CD14-positive monocyte (primary cell): Measurements from ENCODE around the gene FAM117B. TPM values are rescaled to one million over a fixed set of nuclear protein-coding genes. Genes with fewer than 3 reads are reported as not detected.

Experiments
- DNase-seq, 3 donors: peaks; one replicate each; pipeline ENCODE4 v3.0.0-alpha.2; 2011 to 2022
- H2AFZ ChIP-seq: 2 replicates; pipeline ENCODE4 v1.6.0; 2012; ENCODE audit warnings: mild to moderate bottlenecking, low read depth, low read length, inconsistent platforms; ENCODE audit not compliant: insufficient read depth, poor library complexity, severe bottlenecking
- H3K27ac ChIP-seq, 2 donors: 1 replicate in 1 of 2; 2 replicates in 1 of 2; pipeline ENCODE4 v1.5.1; 2012 to 2013; ENCODE audit warnings: low read length in 2 of 2, control low read depth in 1 of 2, inconsistent platforms in 1 of 2, low read depth in 1 of 2, mild to moderate bottlenecking in 1 of 2
- H3K27me3 ChIP-seq, 2 donors: one replicate each; pipeline versions ENCODE4 v1.6.0 to v1.6.1; 2011 to 2013; ENCODE audit warnings: low read length in 2 of 2; ENCODE audit not compliant: control insufficient read depth in 2 of 2, insufficient read depth in 2 of 2
- H3K36me3 ChIP-seq, 2 donors: replicated peaks in 1 of 2; 1 replicate in 1 of 2; 2 replicates in 1 of 2; pipeline versions ENCODE4 v1.5.1 to v1.6.1; 2012 to 2013; ENCODE audit warnings: low read length in 2 of 2, control low read depth in 1 of 2, inconsistent platforms in 1 of 2, mild to moderate bottlenecking in 1 of 2; ENCODE audit not compliant: insufficient read depth in 2 of 2, control insufficient read depth in 1 of 2
- H3K4me1 ChIP-seq, 2 donors: 1 replicate in 1 of 2; 2 replicates in 1 of 2; pipeline versions ENCODE4 v1.5.1 to v1.6.1; 2012 to 2013; ENCODE audit warnings: low read length in 2 of 2, control low read depth in 1 of 2, inconsistent platforms in 1 of 2, mild to moderate bottlenecking in 1 of 2, moderate library complexity in 1 of 2; ENCODE audit not compliant: insufficient read depth in 2 of 2, control insufficient read depth in 1 of 2
- H3K4me2 ChIP-seq: replicated peaks from 2 replicates; pipeline ENCODE3; 2012; ENCODE audit warnings: low read length, moderate library complexity, mild to moderate bottlenecking; ENCODE audit not compliant: poor library complexity, severe bottlenecking; ENCODE audit errors: extremely low read depth
- H3K4me3 ChIP-seq, 3 experiments: fragments of 200-600 bp in 1 of 3; sonication (generic) in 1 of 3; replicated peaks in 1 of 3; 1 replicate in 2 of 3; 2 replicates in 1 of 3; pipeline ENCODE4 v1.5.1; 2011 to 2013; ENCODE audit warnings: low read length in 3 of 3, mild to moderate bottlenecking in 3 of 3, control low read depth in 2 of 3, low read depth in 2 of 3, inconsistent platforms in 1 of 3, moderate library complexity in 1 of 3
- H3K79me2 ChIP-seq: 2 replicates; pipeline ENCODE4 v1.6.0; 2012; ENCODE audit warnings: mild to moderate bottlenecking, control low read depth, inconsistent platforms, low read length, moderate library complexity; ENCODE audit not compliant: insufficient read depth
- H3K9ac ChIP-seq: 2 replicates; pipeline ENCODE4 v1.6.0; 2017; ENCODE audit warnings: low read length, mild to moderate bottlenecking; ENCODE audit not compliant: insufficient read depth, poor library complexity, severe bottlenecking
- H3K9me3 ChIP-seq, 2 donors: replicated peaks in 1 of 2; 1 replicate in 1 of 2; 2 replicates in 1 of 2; pipeline versions ENCODE4 v1.5.1 to v1.6.1; 2012 to 2013; ENCODE audit warnings: low read length in 2 of 2, control low read depth in 1 of 2; ENCODE audit not compliant: control insufficient read depth in 1 of 2, insufficient read depth in 1 of 2
- H4K20me1 ChIP-seq: 2 replicates; pipeline ENCODE4 v1.6.0; 2012; ENCODE audit warnings: mild to moderate bottlenecking, low read length, control low read depth, moderate library complexity; ENCODE audit not compliant: insufficient read depth
- H3K27ac Mint-ChIP-seq, 7 donors: one replicate each; pipeline ENCODE4 v1.8.0; 2020; ENCODE audit warnings: mild to moderate bottlenecking in 7 of 7, mixed read lengths in 7 of 7, moderate library complexity in 6 of 7, inconsistent platforms in 2 of 7
- H3K27me3 Mint-ChIP-seq, 3 donors: one replicate each; pipeline ENCODE4 v1.8.0; 2021 to 2022; ENCODE audit warnings: low read depth in 3 of 3, mild to moderate bottlenecking in 3 of 3, mixed read lengths in 3 of 3, moderate library complexity in 3 of 3, inconsistent platforms in 1 of 3
- H3K36me3 Mint-ChIP-seq, 2 donors: one replicate each; pipeline ENCODE4 v1.8.0; 2020; ENCODE audit warnings: mixed read lengths in 2 of 2, inconsistent platforms in 1 of 2, mild to moderate bottlenecking in 1 of 2
- H3K4me1 Mint-ChIP-seq: one replicate; pipeline ENCODE4 v1.8.0; 2020; ENCODE audit warnings: mild to moderate bottlenecking, mixed read lengths
- H3K4me3 Mint-ChIP-seq, 2 donors: one replicate each; pipeline ENCODE4 v1.8.0; 2020; ENCODE audit warnings: mild to moderate bottlenecking in 2 of 2, mixed read lengths in 2 of 2, moderate library complexity in 1 of 2
- H3K9me3 Mint-ChIP-seq, 7 donors: one replicate each; pipeline ENCODE4 v1.8.0; 2020 to 2022; ENCODE audit warnings: mixed read lengths in 7 of 7, mild to moderate bottlenecking in 6 of 7, moderate library complexity in 6 of 7, inconsistent platforms in 2 of 7
- CTCF ChIP-seq: fragments of 200-600 bp; IDR thresholded peaks from one replicate; pipeline ENCODE4 v1.8.0; 2022; ENCODE audit warnings: antibody characterized with exemption, mild to moderate bottlenecking
- WGBS: methylation state at CpG from one replicate; pipeline ENCODE4 v1.1.5; 2013; ENCODE audit warnings: missing lambda C conversion rate; ENCODE audit not compliant: insufficient coverage; 5-methylcytosine and 5-hydroxymethylcytosine counted together
- intact Hi-C, 2 donors: fragments of 100-400 bp; cut with micrococcal nuclease; formaldehyde crosslinking; loops; one replicate each; pipeline versions ENCODE4 v1.15.0 to v1.15.1; 2023
- polyA plus RNA-seq, 3 donors: library from polyadenylated mRNA; depleted of rRNA in 1 of 3; unstranded in 2 of 3; stranded (reverse) in 1 of 3; fragments of 300-500 nt in 2 of 3; fragments of >200 nt in 1 of 3; fragmentation: Illumina TruSeq in 2 of 3; gene quantifications; 1 replicate in 2 of 3; 2 replicates in 1 of 3; pipeline ENCODE4 v1.2.3, GENCODE V29; 2012 to 2021

FAM117B gene
- polyA plus RNA-seq, 3 donors: 4.6 to 5.5 (median 4.6) TPM

- Histone ChIP-seq H3K79me2 (no peaks in the 10 kb centered on the region), H3K9me3 (no peaks in the 10 kb centered on the region), H3K36me3 (no peaks in the 10 kb centered on the region), H3K4me2 (no peak overlapping the region), H4K20me1 (no peaks in the 10 kb centered on the region), H3K9ac (no peak overlapping the region), H3K27ac (no peak overlapping the region), H3K4me3 (no peak overlapping the region), H3K4me1 (peaks cover 21 to 22% of the 10 kb centered on the region in 2 donors), H3K27me3 (no peaks in the 10 kb centered on the region), H2AFZ (no peak overlapping the region)
- WGBS: no CpG with 5 or more reads among the region's 4 CpGs
- intact Hi-C loops: no loop called here
- Mint-ChIP-seq H3K9me3 (peaks cover 0 to 3% (median 0%) of the 10 kb centered on the region in 7 donors), H3K4me1 (peaks cover 23% of the 10 kb centered on the region), H3K4me3 (no peak overlapping the region), H3K36me3 (no peaks in the 10 kb centered on the region), H3K27me3 (peaks cover 0 to 4% (median 2%) of the 10 kb centered on the region in 3 donors), H3K27ac (no peak overlapping the region)
- no peak for DNase-seq
- no peak for TF ChIP-seq CTCF
These were observed 30.1 kb upstream of the FAM117B start for GRCh38 chr2:202604699-202605098.

- no peak overlapping the region for H3K4me2 ChIP-seq
- Mint-ChIP-seq H3K36me3 (no peaks in the 10 kb centered on the region), H3K9me3 (peaks cover 0 to 3% (median 0%) of the 10 kb centered on the region in 7 donors), H3K4me3 (no peak overlapping the region), H3K27ac (no peak overlapping the region), H3K4me1 (peaks cover 28% of the 10 kb centered on the region), H3K27me3 (peaks cover 0 to 4% (median 2%) of the 10 kb centered on the region in 3 donors)
- H3K27me3 ChIP-seq: no peaks in the 10 kb centered on the region
- intact Hi-C loops: no loop called here
- H3K36me3 ChIP-seq: no peaks in the 10 kb centered on the region
- no peak for DNase-seq
- H3K9me3 ChIP-seq: no peaks in the 10 kb centered on the region
- no peaks in the 10 kb centered on the region for H3K79me2 ChIP-seq
- peaks cover 25 to 27% of the 10 kb centered on the region in 2 donors for H3K4me1 ChIP-seq
- no peak overlapping the region for H2AFZ ChIP-seq
- H3K27ac ChIP-seq: no peak overlapping the region
- no peak overlapping the region for H3K9ac ChIP-seq
- TF ChIP-seq CTCF: no peak
- WGBS: no CpG with 5 or more reads among the region's 1 CpG
- H3K4me3 ChIP-seq: no peak overlapping the region
- no peaks in the 10 kb centered on the region for H4K20me1 ChIP-seq
These were observed 29.6 kb upstream of the FAM117B start for GRCh38 chr2:202605174-202605573.
